ENCODE measurements around the gene S100A16.
"Not testable (repeated sequence)": the region's sequence is repeated elsewhere in the genome, so short reads cannot be mapped to it uniquely, and the experiment has no call there.

S100A16 gene

DNA sequence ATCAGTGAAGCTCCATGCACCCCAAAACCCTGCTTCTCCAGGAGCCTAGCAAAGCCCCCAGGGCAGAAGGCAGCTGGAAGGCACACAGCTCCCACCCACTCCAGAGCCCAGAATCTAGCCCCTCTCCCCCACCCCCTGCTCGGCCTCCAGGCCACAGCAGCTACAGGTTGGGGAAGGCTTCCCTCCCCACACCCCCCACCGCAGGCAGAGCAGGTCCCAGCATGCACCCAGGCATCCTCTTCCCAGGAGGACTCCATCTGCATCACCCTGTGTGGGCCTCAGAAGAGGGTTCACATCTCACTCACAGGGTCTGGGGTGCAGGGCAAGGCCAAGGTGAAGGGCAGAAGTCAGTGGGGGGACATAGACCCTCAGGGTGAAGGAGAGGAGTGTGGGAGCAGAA is 2.5 kb upstream of the S100A16 start:
- DNase-seq (ENCODE audit: low read depth in 2 of 2): no peak

DNA sequence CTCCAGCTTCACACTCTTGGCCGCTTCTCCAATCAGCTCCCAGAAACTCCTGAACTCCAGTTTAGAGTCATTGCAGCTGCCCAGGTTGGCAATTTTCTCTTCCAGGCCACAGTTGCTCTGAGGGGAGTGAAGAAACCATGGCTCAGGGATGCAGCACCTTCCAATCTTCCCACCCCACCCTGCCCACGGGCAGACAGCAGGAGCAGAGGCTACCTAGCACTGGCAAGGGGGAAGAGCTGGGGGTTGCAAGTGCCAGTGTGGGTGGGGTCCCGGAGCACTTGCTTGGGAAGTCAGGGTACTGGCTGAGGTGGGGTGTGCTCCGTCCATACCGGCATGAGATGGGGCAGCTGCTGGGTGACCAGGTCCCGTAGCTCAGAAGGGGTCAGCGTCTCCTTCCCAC is 2.0 kb upstream of the S100A16 start:
- no peak for DNase-seq (ENCODE audit: low read depth in 2 of 2)

DNA sequence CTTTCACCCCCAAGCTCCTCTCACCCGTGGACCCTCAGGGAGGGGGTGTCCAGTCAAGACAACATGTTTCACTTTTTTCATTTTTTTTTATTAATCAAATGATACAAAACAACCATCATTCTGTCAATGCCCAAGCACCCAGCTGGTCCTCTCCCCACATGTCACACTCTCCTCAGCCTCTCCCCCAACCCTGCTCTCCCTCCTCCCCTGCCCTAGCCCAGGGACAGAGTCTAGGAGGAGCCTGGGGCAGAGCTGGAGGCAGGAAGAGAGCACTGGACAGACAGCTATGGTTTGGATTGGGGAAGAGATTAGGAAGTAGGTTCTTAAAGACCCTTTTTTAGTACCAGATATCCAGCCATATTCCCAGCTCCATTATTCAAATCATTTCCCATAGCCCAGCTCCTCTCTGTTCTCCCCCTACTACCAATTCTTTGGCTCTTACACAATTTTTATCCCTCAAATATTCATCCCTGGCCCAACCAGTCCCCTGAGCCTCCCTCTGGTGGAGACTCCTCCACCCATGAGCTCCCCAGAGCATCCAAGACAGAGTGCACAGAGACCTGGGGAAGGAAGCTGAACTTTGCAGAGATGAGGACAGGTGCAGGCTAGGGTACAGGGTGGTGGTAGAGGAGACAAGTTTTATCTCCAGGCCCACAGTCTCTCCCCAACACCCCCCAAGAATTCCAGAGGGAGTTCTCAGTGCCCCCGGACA is 1.4 kb upstream of the S100A16 start:
- DNase-seq (ENCODE audit: low read depth in 2 of 2): no peak

DNA sequence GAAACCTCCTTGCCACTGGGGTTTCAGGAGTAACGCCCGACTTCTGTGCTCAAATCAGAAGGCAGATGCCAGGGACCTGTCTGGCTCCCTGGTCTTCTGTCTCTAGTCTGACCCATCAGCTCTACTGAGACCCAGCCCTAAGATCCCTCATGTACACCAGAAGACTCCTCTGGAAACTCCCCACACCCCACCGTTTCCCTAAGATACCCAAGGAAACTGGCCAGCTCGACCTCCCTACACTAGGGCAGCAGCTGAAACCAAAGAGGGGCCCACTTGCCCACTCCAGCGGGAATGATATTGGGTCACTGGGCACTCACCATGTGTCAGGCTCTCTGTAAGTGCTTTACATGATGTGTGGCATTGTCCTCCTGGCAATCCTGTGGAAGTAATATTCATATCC is 469 bp upstream of the S100A16 start:
- DNase-seq (ENCODE audit: low read depth in 2 of 2): no peak

DNA sequence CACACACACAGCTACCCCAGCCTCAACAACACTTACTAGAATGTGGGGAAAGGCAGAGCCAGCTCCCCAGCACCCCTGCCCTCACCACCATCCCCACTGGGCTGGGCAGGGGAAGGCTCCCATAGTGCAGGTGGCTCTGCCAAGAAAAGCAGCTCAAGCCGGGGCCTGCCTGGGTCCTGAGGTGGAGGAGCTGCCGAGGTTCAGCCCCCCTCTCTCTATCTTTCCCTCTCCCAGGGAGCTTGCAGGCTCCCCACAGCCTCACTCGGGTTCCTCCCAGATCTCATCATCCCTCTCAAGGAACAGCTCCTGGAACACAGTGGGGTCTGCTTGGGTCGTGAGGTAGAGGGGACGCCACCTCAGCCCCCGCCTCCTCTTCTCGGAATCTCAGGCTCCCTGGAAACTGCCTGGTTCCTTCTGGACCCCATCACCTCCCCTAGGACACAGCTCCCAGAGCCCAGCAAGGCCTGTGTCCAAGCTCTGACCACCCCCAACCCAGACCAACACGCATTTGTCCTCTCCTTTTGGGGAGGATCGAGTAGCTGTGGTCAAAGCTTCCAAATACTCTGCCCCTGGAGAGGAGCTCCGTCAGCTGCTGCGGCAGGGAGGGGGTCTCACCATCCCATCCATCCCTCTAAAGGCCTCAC is 704 bp downstream of the S100A16 start:
- no peak for DNase-seq (ENCODE audit: low read depth in 2 of 2)

DNA sequence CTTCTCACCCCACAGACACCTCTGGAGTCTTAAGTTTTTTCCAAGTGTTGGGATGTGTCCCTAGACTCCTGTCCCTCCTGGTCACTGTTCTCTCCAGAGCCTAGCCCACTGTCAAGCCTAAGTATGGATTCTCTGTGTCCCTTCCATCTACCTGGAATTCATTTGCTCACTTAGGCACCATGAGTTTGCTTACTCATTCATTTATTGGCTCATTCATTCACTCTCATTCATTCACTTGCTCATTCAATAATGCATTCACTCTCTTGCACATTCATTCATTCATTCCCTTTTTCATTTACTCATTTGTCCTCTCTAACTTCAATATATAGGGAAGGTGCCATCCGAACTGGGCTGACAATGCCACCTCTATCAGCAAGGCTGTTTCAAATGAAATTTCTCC is 1.6 kb downstream of the S100A16 start:
- no peak for DNase-seq (ENCODE audit: low read depth in 2 of 2)

DNA sequence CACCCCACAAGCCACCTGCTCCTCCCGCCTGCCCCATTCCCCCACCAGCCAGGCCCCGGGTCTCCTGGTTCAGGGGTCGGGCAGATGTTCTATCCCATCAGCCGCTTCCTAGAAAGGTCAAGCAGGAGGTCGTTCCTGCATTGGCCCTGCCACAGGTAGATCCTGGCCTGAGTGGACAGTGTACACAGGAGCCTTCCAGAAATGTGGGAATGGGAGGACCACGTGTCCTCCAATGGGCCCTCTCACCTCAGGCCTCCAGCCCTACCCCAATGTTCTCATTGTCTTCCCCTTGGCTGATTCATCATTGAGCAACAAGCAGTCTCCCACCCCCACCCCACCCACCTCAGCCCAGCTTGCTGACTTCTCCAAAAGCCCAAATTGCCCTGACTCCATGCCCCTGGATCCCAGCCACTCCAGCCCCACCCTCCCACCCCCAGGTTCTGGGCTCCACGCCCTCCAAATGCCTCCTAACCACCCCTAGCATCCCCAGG is 2.1 kb downstream of the S100A16 start:
- DNase-seq (ENCODE audit: low read depth in 2 of 2): no peak

DNA sequence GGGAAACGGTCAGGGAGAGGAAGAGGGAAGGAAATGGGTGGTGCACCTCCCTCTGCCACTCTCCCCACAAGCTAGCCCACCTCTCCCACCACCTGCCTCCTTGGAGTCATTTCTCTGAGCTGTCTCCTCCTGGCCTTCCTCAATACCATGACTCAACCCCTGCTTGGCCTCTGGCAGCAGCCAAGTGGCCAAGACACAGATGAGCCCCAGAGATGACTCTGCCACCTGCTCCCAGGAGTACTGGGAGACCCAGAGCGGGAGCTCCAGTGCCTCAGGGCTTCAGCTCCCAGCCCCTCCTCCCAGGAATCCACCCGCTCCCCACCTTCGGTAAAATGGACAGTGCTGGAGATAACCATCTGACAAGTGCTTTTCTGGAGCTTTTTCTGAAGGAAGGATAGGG is 2.6 kb downstream of the S100A16 start:
- DNase-seq (ENCODE audit: low read depth in 2 of 2): no peak

DNA sequence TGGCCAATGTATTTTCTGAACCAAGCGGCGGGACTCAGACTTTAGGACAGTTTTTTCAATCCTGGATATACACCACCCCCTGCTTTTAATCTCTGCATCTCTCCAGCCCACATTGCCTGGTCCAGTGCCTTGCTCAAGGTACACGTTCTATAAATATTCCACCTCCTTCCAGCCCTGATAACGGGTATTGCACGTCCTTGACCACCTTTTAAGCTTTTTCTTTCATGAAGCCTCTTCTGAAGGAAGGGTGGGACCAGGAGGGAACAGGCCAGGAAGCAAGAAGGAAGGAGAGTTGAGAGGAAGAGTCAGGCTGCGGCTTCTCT is 3.4 kb downstream of the S100A16 start:
- DNase-seq (ENCODE audit: low read depth in 2 of 2): no peak

DNA sequence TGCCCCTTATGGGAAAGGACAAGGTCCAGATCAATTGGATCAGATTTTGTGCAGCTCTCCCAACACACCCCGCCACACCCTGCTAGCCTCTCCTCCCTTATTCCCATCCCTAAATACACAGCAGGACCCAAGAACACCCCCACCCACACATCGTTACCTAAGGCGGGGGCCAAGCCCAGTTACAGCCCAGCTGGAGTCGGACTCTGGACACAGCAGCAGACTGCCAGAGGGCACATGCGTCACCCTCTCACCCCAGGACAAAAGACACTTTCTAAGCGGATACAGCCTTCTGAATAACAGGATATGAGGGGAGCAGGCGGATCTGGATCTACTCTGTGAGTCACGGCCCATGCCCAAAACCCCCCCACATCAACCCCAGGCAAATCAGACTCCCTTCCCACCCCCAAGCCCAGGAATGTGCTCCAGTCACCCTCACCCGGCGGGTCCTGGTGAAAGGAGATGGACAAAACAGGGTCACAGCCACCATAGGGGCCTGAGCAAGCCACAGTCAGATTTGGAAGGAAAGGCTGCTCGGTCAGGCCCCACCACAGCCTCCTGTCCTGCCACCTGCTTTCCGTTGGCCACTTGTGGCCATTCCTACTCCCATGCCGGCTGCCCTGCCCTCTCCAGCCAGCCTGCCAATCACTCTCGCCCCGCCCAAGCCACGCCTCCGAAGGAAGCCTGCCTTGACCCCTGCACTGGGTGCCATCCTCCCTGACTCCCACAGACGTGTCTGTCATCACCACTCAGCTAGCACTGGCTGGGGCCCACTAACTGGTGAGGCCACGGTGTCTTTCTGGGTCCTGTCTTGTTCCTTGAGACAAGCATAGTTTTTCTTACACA is 4.0 kb downstream of the S100A16 start:
- DNase-seq (ENCODE audit: low read depth in 2 of 2): peak in 1 of 2 experiments; percentile 39

DNA sequence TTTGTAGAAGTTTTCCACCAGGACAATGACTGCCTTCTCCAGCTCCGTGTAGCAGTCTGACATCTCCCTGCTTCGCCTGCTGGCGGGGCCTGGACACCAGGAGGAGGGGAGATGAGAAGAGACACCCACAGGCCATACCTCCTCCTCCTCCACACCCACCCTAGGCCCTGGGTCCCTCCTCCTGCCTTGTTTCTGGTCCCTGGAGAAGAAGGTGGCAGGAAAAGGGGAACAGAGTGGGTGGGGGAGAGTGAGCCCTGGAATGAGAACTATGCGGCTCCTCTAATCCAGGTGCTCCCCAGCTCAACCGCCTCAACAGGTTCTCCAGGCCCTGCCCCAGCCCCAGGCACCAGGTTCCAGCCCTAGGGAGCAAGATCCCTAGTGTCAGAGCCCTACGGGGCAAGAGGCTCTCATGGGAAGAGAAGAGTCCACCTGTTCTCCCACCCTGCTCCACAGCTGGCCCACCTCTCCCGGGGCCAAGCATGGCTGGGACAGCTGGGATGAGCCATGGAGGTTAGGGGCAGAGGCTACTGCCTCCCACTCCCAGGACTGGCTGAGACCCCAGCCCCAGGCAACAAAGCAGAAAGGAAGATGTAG is 4.8 kb downstream of the S100A16 start:
- no peak for DNase-seq (ENCODE audit: low read depth in 2 of 2)

DNA sequence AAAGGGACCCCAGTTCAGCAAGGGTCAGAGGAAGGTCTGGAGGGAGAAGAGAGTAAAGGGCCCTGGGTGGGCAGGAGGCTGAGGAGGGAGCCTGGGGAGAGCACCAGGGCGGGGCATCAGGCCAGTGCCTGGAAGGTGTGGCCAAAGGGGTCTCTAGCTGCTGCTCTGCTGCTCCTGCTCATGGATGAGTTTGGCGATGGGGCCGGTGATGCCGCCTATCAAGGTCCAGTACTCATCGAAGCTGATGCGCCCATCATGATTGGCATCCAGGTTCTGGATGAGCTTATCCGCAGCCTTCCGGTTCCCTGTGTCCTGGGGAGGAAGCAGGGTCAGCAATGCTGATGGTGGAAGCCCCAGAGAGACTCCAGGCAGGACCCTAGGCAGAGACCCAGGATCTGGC is 5.6 kb downstream of the S100A16 start:
- no peak for DNase-seq (ENCODE audit: low read depth in 2 of 2)

DNA sequence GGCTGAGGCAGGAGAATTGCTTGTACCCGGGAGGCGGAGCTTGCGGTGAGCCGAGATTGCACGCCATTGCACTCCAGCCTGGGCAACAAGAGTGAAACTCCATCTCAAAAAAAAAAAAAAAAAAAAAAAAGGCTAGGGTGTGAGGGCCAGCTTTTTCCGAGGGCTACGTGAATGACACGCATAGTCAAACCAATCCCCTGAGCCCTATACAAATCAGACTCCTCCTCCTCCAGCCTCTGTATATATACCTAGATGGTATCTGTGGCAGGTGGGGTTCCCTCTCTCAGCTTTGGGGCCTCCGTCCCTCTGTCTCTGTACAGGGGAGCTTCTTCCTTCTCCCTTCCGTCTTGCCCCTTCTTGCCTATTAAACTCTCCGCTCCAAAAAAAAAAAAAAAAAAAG is 6.7 kb downstream of the S100A16 start:
- no peak for DNase-seq (ENCODE audit: low read depth in 2 of 2)

DNA sequence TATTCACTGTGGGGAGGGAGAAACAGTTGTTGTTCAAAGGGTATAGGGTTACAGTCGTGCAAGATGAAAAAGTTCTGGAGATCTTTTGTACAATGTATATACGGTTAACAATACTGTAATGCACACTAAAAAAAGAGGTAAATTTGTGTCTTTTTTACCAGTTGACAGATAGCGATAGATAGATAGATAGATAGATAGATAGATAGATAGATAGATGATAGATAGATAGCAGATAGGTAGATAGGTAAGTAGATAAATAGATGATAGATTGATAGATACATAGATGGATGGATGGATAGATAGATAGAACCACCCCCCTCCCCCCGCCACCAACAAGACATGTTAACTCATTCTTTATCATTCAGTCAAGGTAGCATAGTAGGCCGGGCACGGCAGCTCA is 10.2 kb downstream of the S100A16 start:
- no peak for DNase-seq (ENCODE audit: low read depth in 2 of 2)

DNA sequence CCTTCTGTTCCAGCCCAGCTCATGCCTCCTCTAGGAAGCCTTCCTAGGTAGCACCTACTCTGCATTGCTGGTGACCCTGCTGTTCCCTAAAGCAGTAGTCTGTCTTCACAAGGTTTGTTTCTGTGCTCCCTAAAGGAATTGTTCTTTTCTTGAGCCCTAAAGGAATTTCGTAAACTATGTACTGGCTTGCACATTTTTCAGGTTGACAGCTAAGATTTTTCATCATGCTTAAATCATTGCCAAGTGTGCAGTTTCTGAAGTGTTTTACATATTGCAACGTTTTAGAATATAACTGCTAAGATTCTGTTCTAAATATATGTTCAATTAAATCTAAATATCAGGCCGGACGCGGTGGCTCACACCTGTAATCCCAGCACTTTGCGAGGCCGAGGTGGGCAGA is 13.1 kb downstream of the S100A16 start:
- DNase-seq (ENCODE audit: low read depth in 2 of 2): no peak

DNA sequence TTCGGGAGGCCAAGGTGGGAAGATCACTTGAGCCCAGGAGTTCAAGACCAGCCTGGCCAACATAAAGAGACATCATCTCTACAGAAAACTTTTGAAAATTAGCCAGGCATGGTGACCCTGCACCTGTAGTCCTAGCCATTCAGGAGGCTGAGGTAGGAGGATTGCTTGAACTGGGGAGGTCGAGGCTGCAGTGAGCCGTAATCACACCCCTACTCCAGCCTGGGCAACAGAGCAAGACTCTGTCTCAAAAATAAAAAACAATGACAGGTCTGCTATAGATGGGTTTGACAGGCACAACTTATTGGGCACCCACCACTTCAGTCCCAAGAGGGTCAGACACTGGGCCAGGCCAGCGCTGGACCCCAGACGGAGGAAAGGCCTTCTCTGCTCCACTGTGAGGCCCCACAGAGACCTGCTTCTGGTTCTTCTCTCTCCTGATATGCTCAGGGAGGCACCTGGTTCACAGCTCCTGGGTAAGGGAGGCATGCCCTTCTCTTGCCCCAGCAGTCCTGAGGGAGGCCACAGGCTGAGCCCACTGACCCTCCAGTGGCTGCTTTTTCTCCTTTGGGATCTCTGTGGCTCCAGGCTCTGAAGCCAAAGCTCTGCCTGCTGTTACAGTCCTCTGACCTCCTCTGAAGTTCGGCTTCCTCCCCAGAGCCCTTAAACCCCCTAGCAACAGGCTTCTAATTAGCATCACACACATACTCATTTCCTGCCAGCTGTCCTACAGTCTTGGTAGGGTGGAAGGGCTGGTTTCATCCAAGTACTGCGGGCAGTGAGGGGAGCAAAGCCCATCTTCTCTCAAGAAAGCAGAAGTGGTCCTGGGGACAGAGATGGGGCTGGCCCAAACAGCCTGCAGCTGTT is 14.4 kb downstream of the S100A16 start:
- DNase-seq (ENCODE audit: low read depth in 2 of 2): peak in 1 of 2 experiments; percentile 24

DNA sequence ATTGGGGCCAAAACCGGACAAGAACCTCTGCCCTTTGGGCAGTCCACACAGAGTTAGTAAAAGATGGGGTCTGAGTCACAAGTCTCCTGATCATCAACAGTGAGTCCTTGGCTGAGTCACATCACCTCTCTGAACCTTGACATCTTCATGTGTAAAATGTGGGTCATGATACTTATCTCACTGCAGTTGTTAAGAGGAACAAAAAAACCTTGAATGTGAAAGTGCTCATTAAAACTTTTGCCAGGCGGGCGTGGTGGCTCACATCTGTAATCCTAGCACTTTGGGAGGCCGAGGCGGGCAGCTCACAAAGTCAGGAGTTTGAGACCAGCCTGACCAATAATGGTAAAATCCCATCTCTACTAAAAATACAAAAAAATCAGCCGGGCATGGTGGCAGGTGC is 15.7 kb downstream of the S100A16 start:
- DNase-seq (ENCODE audit: low read depth in 2 of 2): no peak

DNA sequence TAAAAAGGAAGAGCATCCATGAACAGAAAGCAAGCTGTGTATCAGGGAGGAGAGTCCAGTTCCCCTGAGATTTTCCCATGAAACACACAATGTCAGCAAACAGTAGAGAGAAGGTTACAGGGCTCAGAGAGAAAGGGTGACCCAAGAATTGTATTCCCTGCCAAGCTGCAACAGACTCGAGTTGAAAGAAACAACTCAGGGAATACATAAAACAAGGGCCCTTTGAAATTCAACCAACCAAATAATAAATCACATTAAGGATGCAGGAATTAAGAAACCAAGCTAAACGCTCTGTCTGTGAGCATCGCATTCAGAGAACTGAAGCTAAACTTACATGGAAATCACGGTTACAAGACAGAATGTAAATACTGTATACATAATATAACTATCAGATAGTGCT is 20.2 kb downstream of the S100A16 start:
- DNase-seq (ENCODE audit: low read depth in 2 of 2): no peak

DNA sequence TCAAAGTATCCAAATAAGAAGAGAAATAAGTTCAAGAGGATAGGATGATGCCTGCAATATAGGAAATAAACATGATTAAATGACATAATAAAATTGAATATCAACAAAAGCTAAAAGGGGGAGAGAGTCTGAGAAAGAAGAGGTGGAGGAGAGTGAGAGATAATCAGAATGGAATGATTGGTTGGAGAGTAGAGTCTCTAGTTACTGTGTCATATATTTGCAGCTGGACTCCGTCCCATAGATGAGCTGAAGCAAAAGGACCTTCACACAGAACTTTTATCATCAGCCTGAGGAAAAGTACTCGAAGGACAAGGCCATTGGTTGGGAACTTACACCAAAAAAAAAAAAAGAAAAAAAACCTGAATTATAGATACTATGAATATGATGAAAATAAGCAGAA is 24.5 kb downstream of the S100A16 start:
- DNase-seq (ENCODE audit: low read depth in 2 of 2): no peak

DNA sequence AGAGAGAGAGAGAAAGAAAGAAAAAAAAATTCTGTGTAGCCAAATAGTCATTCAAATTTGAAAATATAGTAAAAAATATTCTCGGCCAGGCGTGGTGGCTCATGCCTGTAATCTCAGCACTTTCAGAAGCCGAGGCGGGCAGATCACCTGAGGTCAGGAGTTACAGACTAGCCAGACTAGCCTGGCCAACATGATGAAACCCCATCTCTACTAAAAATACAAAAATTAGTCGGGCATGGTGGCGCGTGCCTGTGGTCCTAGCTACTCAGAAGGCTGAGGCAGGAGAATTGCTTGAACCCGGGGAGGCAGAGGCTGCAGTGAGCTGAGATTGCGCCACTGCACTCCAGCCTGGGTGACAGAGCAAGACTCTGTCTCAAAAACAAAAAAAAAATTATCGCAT is 24.9 kb downstream of the S100A16 start:
- not testable (repeated sequence) for DNase-seq (ENCODE audit: low read depth in 2 of 2)

DNA sequence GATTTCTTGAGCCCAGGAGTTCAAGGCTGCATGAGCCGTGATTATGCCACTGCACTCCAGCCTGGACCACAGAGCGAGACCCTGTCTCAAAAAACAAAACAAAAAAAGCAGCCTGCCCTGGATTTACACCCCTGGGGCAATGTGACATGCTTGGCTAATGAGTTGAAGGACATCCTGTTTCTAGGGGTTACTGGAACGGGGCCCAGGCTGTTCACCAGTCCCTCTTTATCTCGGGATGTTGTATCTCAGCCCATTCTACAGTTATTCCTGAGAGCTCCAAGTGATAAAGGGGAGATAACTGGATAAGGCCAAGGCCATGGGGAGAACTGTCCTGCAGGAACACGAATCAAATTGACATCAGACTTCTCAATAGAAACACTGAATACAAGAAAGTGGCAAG is 25.6 kb downstream of the S100A16 start:
- DNase-seq (ENCODE audit: low read depth in 2 of 2): no peak

DNA sequence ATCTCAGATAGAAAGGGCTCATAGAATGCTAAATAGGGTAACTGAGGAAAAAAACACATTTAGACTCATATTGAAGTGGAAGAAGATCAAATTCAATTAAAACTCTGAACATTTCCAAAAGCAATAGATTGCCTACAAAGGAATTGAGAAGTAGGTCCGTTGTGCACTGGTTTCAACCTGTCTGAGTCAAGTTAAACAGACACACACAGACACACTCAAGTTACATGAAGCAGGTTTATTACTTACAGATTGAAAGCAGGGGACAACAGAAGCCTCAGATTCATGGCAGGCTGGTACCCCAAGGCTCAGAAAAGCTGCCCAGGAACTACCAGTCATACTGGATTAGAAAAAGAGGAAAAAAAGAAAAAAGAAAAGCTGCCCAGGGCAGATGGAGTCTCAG is 26.6 kb downstream of the S100A16 start:
- DNase-seq (ENCODE audit: low read depth in 2 of 2): no peak
